NCI-H460 (cell line): ENCODE measurements around the gene PCDH15. TPM values are rescaled to one million over a fixed set of nuclear protein-coding genes. Genes with fewer than 3 reads are reported as not detected.

Experiments used
- DNase-seq: peaks from one replicate; pipeline ENCODE4 v3.0.0-alpha.2; 2016; ENCODE audit warnings: low read depth; ENCODE audit errors: extremely low read depth
- total RNA-seq: library from RNA; depleted of rRNA; stranded (reverse); fragments of >200 nt; shearing (Covaris generic); gene quantifications from 2 replicates; pipeline ENCODE4 v1.2.3, GENCODE V29; 2014

The PCDH15 gene
- total RNA-seq, 1 experiment from 2014 or later: 0.57 TPM

DNA sequence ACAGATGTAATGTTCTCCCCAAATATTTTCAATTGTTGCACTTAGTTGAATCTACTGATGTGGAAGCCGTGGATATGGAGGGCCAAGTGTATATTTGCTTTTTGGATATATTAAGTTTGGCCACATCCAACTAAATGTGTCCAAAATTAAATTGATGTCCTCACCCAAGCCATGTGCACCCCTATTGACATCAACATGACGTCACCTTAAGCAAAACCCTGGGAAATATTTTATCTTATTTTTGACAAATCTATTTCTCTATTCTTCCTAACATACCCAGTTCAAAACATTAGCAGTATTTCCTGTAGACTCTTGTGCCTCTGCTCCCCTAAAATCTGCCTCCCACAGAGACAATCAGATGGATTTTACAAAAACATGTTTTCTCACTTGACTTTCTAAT, 652.5 kb downstream of the PCDH15 start:
- DNase-seq: no peak

DNA sequence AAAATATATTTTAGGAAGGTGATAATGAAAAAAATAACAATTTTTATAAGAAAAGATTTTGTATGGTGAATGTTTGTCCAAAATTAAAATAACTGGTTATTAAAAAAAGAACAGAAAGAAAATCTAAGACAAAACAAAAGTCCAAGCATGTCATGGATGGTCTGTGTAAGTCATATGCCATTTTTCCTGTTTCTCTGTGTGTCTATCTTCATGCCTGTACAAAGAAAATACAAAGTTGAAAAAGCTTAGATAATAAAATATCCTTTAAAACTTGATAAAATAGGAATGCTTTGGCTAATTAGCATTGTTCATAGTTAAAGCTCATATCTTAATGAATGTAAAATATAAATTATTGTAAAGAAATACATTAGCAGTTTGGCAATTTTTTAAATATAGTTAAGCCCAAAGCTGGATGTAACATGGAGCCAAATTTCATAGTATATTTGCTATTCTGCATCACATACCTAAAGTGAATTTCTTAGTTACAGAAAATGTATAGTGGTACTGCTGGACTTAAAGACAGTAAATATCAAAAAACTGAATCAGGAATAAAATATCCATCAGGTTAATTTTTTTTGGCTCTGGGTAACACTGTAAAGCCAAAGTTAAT, 661.1 kb downstream of the PCDH15 start:
- no peak for DNase-seq

DNA sequence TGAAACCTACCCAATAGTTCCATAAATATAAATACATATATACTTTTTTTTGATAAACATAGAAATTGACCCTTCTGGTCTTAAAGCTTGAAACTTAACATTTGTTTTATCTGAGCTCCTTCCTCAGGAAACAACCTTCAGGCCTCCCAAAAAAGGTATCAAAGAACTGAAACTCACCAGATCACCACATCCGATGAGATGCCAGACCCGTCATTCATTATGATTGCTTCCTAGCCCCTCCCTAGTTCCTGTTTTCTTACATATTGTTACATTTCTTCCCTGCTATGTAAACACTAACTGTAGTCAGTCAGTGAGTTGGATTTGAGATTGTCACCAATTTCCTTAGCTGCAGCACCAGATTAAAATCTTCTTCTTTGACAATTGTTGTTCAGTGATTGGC, 663.6 kb downstream of the PCDH15 start:
- DNase-seq: no peak

DNA sequence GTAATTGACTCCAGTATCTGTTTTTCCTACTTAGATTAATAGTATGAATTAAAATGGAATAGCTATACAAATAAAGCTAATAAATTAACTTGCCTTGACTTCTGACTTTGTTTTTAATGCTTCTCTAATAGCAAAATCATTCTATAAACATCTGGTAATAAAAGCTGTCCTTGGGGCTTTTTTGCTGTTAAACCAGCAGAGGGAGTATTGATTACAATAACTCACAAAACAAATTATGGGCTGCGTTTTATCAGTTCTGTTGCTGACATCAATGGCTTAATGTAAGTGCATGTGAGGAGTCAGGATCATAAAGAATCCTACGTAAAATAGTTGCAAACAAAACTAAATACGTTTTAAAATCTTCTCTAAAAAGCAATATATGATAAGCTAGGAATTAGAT, 667.8 kb downstream of the PCDH15 start:
- no peak for DNase-seq

DNA sequence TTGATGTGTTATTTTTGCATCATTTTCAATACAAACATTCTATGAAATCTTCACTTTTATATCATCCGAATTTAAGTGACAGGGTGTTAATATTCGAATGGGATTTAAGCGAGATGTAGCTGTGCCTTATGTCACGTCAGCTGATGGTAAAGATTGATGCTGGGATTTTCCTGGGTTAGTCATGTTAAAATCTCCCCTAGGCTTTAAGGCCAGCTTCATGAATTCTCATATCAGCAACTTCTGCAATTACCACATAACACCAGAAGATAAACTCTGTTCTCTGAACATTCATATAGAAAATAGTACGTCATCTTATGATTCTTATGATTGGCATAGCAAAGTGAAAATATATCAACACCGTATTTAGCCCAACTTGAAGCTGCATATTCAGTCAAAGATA, 669.2 kb downstream of the PCDH15 start:
- DNase-seq: no peak

DNA sequence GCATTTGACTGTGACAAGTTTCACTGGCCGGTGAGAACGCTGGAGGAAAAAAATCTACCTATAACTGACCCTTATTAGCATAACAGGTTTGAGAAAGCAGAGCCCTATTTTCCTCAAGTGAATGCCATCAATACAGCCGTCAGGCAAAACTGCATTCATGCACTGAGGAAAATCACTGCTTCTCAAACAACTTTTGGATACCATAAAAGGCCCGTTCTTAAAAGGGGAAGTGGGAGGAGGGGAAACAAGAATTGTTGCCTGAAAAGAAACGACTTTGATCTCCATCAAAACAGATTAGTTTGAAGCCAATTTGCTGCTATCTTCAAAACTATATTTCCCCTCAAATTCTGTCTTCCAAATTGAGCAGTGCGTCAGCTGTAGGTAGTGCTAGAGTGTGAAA, 670.6 kb downstream of the PCDH15 start:
- DNase-seq: no peak

DNA sequence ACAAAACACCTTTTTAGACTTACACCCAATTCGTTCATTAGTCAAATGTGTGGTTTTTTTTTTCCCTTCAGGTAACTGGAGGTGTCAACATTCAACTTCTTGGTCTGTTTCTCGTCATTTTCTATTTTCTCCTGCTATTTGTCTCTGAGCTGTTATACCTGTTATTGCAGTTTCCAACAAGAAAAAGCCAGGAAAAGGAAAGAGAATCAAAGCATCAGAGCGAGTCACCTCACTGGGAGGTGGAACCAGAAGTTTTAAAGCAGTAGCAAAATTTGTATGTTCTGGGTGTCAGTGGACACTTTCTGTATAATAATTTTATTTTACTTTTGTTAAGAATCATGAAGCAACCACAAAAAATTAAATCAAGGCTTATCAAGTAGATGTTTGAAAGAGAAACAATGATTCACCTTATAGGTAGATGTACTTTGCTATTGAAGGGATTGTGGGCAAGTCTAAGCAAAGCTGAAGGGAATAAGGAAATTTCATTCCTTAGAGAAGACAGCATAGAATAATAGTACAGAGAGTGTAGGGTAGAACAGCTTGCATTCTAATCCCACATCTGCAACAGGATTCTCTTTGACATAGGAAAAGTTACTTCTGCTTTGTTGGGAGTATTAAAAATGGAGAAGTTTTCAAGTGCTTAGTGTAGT, 675.8 kb downstream of the PCDH15 start:
- DNase-seq: no peak

DNA sequence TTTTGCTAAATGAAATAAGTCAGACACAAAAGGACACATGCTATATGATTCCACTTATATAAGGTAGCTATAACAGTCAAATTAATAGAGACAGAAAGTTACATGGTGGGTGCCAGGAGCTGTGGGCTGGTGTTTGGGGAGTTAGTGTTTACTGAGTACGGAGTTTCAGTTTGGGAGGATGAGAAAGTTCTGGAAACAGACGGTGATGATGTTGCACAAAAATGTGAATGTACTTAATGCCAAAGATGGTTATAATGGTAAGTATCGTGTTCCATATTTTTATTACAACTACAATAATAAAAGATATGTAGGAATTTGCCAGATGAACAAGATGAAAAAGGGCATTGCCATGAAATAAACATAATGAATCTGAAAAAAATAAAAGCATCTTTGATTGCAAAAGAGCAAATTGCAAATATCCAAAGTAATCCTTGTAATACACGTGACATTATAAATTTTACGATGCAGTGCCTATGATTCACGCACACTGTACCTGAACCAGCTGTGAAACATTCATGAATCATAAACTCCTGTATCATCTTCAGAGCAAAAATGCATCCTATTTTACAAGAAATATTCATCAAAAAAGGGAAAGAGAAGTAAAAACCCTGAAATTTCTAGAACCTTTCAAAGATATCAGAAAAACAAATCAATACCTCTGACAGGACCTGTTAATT, 676.7 kb downstream of the PCDH15 start:
- DNase-seq: no peak

DNA sequence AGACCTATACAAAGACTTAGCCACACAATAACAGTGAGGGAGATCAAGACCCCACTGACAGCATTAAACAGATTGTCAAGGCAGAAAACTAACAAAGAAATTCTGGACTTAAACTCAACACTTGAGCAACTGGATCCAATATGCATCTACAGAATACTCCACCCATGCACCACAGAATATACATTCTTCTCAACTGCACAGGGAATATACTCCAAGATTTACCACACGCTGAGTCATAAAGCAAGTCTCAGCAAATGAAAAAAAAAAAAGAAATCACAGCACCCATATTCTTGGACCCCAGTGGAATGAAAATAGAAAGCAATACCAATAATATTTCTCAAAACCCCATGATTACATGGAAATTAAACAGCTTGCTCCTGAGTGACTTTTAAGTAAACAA, 680.2 kb downstream of the PCDH15 start:
- no peak for DNase-seq

DNA sequence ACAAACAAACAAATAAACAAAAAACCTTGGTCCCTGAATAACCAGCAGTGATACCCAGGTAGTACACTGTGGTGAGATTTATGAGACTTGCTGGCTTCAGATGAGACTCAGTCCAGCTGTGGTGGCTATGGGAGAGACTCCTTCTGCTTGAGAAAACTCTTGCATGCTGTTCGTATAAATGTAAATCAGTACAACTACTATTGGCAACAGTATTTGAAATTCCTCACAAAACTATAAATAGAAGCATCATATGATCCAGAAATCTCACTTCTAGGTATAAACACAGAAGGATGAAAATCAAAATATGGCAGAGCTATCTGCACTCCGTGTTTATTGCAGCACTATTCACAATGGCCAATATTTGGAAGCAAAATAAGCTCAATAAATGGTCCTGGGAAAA, 692.1 kb downstream of the PCDH15 start:
- DNase-seq: no peak

DNA sequence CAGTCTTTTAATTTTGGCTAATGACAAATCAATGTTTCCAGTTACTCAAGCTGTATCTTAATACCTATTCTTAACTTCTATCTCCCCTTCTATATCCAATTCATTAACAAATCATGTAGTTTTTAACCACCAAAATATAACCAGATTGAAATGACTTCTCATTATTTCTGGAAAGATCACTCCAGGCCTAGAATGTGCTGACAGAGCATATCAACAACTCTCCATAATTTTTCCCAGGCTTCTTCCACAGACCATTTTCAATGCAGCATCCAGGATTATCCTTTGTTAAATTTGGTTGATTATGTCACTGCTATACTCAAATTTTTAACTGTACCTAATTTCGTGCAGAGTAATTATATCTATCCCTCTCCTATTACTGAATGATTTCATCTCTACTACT, 704.1 kb downstream of the PCDH15 start:
- DNase-seq: no peak

DNA sequence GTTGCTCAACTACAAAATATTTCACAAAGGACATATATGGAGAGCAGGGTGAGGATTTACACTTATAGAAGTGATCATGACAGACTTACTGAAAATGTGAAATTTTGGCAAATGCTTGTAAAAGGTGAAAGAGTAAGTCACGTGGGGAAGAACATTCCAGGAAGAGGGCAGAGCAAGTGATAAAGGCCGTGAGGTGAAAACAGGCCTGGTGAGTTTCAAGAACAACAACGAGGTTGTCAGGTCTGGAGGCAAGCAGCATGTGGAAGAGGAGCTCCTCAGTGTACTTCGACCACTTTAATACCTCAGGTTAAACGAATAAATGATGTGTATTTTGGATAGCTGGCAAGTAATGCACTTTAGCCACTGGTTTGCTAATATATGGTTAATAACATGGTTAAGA, 706.7 kb downstream of the PCDH15 start:
- DNase-seq: no peak

DNA sequence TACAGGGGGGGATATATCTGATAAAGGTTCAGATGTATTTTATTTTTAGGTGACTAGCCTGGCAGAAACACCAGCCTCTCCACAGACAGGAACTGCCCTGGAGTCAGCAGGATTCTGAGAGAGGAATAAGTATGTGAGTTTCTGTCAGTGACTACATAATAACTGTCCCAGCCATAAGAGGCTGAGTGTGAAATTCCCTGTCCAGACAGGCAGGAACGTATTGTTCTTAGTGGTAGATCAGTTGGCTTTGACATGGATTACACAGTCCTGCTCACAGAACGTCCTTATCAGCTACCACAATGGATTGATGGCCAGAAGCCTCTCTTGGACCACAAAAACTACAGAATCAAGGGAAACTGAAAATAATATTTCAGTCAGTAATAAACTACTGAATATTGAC, 709.8 kb downstream of the PCDH15 start:
- DNase-seq: no peak

DNA sequence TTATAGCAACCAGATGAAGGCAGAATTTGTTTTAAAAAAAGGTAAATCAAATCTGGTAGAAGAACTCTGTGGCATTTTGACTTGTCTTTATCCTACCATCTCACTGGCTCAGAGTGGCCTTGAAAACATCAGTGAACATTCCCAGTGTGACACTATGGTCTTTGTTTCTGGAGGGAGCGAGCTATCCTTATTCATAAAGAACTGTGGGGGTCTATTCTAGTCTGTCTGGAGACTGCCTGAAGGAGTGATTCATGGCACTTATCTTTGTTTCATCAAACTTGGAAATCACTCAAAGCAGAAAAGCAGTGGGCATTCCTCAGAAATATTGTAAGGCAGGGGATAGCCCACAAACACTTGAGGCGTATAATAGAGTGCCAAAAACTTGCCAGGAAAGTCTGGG, 719.1 kb downstream of the PCDH15 start:
- DNase-seq: no peak

DNA sequence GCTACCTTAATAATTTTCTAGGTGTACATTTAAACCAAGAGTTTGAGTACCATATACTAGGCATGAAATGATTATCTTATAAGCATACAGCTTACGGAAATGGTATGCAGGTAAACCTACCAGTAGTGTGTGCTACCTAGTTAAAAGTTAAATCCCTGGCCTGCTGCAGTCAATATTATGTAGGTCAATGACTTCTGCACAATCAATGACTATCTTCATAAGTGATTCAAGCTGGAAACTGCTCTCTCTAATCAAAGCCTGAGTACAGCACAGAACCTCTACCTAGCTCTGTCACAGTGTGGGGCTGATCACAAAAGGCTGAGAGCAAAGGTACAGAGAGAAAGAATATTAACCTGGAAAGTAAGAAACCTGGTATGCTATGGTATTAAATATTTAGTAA, 733.7 kb downstream of the PCDH15 start:
- no peak for DNase-seq

DNA sequence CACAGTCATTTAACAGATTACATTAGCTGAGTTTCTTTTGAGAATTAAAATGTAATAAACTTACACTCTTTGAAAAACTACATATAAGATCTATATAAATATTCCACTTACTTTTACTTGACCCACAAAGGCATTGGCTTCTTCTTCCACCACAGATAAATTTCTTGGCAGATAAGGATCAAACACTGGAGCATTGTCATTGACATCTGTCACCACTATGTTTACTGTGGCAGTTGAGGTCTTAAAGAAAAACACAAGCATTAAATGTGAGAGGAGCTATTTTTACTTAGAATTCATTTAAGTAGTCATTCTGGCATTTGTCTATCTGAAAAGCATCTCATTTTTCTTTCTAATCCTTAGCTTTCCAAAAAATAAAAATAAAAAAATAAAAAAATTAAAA, 734.4 kb downstream of the PCDH15 start:
- no peak for DNase-seq

DNA sequence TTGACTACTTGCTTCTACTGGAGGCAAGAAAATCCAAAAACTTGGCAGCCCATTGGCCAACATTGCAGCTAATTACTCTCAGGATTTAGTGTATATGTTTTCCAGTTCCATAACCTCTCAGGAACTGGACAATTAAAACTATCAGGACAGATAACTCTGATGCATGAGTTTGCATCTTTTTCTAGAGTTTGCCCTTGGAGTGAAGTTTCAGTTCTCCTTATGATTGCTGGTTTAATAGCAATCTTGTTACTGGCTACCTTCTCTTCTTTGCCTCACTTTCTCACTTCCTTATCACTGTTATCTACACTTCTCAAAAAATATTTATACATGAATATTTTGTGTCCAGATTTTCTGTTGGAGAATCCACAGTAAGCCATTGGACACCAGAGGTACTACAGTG, 735.9 kb downstream of the PCDH15 start:
- no peak for DNase-seq

DNA sequence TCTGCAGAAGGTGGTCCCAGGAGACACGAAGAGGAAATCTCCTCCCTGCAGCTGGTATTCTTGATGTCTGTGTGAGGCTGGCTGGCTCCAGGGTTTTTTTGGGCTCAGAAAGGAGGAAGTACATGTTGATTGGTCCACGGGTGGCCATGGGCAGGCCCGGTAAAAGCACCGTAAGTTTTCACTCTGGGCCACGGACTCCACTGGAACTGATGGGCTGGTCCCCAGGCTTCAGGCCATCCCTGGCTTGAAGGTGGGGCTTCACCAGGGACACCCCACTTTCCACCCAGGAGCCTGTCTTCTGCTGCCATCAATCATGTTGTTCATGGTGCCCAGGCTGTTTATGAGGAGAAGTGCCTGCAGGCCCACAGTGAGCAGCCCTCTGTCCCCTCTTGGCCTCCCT, 736.8 kb downstream of the PCDH15 start:
- DNase-seq: no peak

DNA sequence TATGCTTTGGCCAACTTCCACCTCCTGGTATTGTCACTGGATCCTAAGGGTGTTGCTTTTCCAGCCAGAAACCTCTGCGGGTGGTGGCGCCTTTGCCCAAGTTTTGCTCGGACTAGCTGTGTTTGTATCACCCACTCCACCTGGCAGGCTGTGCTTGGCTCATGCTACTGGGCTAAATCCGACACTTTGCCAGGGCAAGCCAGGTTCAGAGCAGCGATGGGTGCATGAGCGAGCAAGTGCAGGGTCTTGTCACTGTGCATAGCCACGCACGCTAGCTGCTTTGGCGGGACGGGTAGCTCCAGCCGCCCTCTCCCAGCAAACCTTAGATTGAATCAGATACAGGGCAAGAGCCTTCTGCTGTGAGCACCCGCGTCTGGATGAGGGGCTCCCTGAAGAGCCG, 737.5 kb downstream of the PCDH15 start:
- DNase-seq: no peak

DNA sequence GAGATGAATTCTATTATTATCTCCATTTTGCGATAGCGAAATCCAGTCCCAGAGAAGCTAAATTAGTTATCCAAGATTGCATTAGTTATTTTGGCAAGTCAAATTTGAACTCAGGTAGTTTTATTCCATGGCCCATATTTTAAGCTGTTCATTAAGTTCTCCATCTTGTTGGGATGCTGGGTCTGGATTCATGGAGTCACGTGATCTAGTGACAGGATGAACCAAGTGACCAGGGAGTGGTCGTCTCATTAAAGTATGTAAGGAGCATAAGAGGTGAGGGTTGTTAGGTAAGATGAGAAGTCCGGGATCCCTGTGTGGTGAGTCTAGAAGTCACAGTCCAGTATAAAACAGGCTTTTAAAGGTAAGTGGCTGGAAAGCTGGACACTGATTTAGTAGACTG, 740.5 kb downstream of the PCDH15 start:
- no peak for DNase-seq

DNA sequence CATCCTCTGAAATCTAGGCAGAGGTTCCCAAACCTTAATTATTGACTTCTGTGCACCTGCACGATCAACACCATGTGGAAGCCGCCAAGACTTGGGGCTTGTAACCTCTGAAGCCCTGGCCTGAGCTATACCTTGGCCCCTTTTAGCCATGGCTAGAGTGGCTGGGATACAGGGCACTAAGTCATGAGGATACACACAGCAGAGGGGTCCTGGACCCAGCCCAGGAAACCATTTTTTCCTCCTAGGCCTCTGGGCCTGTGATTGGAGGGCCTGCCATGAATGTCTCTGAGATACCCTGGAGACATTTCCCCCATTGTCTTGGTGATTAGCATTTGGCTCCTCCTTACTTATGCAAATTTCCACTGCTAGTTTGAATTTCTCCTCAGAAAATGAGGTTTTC, 743.7 kb downstream of the PCDH15 start:
- no peak for DNase-seq

DNA sequence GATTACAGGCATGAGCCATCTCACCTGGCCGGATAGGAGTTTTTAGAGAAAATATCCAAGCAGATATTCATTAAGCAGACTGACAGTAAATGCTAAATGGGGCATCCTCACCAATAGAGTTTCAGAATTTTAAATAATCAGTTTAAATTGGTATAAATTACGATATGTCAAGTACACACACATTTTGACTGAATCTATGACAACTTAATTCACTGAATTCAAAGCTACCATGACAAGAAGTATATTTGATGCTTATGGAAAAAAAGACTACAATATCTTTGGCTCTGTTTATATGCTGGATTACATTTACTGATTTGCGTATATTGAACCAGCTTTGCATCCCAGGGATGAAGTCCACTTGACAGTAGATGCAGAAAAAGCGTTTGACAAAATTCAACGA, 774.7 kb downstream of the PCDH15 start:
- no peak for DNase-seq
